Measurements from ENCODE around the gene CLK3.
"Not testable (repeated sequence)": the region's sequence is repeated elsewhere in the genome, so short reads cannot be mapped to it uniquely, and the experiment has no call there.

CLK3 gene

DNA sequence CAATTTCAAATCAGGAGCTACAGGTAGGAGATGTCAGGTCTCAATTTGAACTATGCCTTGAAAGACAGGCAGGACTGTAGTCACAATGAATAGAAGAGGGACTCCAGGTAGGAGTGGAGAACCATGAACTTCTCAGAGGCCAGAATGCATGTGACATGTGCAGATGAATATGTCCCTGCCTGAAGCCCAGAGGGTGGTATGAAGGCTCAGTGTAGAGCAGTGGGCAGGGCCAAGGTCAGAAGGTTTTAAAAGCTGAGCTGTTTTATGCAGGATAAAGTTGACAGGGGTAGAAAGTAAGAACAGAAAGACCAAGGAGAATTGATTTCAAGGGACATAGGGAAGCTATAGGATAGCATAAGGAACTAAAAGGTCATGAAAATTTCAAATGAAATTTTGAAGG lies 30.8 kb downstream of the CLK3 start:
- no peak for DNase-seq

DNA sequence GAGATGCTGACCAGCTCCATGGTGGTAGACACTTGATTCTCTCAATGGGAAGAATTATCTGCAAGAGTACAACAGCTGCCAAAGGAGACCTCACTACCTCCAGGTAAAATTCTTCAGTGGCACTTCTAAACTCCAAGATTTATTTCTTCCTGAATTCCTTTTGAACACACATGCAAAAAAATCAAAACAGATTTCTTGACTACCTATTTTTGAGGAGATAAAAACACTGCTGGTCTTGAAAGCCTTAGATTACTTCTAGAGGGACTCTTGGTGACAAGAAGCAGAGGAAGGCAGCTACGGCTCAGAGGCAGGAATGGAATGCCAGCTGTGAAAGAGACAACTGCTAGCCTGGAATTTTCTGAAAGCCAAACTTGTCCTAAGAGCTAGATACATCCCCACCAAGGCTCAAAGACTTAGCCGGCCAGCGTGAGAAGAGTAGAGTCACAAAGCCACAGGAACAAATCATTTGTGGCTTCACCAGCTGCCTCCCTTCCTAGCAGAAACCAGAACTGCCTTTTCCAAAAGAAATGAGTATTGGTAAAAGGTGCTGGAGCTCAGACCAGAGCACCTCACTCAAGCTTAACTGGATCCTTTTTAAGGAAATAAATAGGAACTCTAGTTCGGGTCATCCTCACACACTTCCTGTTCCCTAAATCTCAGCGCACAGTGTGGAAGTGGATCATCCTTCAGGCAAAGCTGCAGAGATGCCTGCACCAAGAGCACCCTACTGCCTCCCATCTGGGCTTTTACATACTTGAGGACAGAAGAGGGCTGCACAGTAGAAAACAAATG lies 32.6 kb downstream of the CLK3 start:
- no peak for DNase-seq

DNA sequence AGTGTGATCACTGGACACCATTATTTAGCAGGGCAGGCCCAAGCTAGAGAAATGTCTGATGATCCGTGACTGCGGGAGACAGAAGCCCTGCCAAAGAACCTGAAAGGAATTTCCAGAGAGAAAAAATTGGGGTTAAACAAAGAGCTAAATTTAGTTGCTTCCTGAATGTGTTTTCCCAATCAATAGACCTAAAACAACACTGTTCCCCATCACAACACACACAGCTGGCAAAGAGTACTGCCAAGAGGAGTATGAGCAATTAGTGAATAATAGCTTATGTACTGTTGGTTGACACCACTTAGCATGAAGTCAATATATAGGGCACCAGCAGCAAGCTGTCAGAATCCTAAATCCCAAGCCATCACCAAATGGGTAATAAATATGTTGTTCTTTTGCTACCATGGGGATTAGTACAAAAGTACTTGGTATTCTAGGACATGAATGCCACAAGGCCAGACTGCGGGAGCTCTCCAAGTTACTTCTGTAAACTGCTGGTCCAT lies 35.7 kb downstream of the CLK3 start:
- DNase-seq: no peak

DNA sequence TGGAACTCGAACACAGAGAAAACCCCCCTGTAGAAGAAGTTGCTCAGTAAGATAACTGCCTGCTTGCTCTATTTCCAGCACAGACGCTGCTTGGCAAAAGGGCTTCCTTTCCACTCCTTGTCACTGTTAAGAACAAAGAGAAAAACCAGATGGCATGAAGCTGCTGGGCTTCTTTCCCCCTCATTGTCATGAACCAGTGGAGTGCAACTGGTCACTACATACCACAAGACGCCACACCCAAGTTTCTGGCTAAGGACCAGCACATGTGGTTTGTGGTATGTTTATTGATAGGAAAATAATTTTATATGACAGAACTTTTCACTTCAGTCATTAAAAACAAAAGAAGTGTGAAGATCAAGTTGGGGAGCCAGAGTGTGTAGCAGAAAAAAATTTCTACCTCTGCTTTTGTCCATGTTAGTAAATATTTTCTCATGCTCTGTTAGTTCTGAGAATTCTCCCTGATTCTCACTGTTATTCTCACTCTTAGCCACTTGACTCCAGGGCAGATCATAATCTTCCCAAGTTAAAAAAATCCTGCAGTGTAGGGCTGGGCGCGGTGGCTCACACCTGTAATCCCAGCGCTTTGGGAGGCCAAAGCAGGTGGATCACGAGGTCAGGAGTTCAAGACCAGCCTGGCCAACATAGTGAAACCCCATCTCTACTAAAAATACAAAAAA lies 37.9 kb downstream of the CLK3 start:
- no peak for DNase-seq

DNA sequence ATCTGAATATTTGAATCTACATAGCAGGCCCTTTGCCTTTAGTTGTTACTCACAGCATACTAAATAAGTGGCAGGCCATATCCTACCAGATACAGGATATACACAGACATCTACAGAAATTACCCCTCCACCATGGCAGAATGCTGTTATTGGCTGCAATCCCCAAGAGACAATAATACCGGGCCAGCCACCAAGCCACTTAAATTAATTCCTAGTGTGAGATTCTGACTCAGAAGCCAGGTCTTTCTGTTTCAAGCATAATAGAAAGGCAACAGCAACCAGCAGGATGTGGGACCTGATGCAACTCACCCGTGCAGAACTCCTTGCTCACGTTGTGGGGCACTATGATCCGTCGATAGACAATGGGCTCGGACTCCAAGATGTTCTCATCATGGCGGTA lies 39.8 kb downstream of the CLK3 start:
- DNase-seq: no peak

DNA sequence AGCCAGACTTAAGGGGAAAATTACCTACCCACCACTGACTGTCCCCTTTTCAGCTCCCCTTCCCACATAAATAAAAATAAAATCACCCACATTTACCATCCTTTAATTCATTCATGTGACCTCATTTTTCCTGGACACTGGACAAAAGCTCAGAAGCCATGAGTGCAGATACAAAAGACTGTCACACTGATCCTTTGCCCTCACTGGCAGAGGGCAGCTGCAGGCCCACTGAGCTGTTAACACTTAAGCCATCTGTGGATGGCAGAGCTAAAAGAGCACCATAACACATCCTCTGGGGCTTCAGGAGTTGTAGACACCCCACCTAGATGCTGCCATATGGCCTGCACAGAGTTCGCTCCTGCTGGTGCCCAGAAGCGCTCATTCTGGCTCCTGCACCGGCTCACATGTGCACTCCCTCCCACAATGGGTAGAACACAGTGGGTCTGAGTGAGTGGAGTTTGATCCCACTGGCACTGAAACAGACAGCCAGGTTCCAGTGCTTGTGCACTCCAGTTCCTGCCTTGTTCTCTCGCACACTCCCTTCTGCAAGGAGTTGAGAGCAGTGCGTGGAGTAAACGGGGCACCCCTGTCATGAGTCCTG lies 41.4 kb downstream of the CLK3 start:
- DNase-seq: no peak

DNA sequence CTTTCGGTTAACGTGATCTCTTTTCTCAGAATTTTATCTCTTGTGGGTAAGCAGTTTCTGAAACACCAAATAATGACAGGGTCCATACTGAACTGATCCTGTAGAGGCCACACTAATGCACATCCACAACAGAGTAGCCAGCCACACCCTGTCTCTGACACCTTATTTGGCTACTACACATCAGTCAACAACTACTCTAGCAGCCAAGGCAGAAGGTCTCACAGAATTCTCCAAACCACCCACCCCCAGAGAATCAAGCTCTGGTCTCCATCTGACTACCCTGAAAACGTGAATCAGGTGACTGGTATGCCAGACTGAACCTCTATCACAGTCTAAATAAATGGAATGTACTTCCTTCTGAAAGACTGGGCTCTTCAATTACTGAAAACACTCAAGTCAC lies 42.2 kb downstream of the CLK3 start:
- DNase-seq: no peak

DNA sequence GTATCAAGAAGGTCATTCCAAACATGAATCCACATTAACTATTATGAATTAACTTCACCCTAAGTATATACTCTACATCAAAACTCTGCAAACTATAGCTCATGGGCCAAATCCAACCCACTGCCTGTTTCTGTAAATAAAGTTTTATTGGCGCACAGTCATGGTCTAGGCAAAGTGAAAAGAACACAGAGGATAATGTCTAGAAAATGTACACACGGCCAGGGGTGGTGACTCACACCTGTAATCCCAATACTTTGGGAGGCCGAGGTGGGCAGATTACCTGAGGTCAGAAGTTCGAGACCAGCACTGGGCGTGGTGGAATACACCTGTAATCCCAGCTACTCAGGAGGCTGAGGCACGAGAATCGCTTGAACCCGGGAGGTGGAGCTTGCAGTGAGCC lies 45.6 kb downstream of the CLK3 start:
- not testable (repeated sequence) for DNase-seq

DNA sequence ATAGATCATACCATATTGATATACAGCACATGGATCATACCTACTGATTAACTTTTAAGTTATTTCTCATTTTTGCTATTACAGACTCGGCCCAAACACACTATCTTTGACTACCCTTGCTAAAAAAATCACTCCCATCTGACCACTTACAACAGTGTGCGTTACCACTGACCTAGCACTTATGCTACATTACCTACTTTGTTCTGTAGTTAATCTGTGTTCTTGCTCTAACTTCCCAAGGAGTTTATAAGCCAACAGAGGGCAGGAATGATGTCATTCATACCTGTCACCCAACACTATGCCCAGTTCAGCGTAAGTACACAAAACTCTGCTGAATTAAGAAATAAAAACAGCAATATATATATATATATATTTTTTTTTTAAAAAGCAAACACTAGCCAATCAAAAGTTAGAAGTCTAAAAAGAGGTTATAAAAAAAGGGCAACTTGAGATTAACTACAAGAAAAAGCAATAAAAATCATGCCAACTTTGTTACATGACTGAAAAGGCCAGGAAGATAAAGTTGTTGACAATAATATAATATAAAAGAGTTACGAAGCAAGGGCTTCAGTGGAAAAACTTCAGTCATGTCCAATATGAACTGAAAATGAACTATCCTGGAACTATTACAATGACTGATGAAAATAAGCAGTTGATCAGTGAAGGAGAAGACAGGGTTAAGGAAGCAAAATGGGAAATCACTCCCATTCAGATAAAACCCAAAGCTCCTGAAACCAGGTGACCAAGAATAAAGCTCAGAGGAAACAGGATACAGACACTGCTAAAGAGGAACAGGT lies 46.6 kb downstream of the CLK3 start:
- no peak for DNase-seq

DNA sequence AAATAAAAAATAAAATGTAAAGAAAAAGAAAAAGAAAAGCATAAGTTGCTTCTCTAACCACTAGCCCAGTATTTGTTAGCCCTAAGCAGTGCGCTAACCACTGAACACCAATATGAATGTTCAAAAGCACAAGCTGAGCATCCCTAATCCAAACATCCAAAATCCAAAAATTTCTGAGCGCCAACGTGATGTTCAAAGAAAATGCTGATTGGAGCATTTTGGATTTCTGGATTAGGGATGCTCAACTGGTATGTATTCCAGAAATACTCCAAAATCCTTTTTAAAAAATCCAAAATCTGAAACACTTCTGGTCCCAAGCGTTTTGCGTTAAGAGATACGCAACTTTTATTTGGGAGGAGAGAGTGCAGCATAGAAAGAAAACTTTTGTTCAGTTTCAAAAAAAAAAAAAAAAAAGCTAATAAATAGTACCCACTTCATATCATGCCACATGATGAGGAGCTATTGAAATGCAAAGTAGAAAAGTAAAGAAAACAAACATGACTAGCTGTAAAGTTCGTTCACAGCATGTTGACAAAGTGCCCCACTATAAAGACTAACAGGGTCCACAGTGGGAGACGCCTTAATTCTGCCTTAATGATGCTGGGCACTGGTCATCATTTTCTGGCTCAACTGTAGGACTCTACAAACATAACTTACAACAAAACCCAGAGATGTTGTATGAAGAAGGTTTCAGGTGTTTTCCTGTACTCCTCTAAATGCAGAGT lies 47.8 kb downstream of the CLK3 start:
- DNase-seq: no peak

DNA sequence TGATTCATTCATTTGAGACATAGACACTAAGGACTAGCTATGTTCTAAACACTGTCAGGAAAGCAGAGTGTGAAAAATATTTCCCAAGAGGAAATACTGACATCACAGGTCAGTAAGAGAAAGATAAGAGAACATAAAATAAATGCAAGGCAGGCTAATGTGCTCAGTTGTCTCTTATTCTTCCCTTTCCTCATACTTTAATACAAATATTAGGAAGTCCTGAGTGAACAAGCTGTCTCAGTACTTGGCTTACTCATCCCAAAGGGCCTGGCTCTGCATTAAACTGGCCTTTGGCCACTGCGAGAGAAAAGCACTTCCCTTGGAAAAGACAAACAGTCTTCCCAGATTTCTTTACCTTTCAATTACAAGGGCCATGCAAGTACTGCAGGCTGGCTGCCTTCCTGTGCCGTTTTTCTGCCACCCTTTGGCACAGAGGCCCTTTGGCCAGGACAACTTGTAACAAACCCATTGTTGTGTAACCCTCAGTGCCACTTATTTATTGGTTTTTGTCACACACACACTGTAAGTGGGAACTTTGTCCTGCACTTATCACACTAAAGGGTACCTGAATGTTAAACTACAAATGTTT lies 48.5 kb downstream of the CLK3 start:
- DNase-seq: no peak

DNA sequence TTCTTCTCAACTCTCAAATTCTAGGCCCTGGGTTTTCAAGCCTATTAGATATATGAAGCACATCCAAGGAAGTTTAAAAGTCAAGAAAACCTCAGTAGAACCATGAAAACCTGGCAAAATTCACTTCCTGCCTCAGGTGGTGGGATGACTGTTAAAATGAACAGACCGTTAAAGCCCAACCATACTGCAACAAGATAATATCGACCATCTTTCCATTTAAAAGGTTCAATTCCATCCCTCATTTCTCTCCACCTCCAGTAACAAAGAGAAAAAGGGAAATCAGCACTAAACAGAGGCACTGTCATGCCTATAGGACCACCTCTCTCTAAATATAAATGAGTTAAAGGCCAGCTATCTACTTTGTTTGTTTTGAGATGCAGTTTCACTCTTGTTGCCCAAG lies 49.0 kb downstream of the CLK3 start:
- DNase-seq: no peak

DNA sequence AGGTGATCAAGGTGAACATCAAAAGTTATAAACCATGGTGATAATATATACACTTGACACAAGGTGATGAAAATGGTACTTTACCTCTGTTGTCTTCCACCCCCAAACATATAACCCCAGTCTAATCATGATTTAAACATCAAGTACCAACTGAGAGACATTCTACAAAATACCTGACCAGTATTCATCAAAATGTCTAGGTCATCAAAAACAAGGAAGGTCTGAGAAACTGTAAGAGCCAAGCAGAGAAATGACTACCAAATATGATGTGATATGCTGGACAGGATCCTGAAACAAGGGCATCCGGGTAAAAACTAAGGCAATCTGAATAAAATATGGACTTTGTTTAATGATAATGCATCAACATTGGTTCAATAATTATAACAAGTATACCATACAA lies 52.3 kb downstream of the CLK3 start:
- no peak for DNase-seq

DNA sequence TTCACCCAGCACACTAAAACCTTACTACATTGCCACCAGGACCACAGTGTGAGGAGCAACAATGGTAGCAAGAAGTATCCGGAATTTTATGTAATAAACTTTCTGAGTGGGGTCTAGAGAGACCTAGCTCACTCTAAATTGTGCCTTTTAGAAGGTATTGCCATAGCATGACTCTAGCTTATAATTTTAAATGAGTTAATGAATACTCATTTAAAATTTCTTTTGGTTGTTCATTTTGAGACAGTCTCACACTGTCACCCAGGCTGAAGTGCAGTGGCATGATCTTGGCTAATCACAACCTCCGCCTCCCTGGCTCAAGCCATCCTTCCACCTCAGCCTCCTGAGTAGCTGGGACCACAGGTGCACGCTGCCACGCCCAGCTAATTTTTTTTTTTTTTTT lies 54.0 kb downstream of the CLK3 start:
- no peak for DNase-seq

DNA sequence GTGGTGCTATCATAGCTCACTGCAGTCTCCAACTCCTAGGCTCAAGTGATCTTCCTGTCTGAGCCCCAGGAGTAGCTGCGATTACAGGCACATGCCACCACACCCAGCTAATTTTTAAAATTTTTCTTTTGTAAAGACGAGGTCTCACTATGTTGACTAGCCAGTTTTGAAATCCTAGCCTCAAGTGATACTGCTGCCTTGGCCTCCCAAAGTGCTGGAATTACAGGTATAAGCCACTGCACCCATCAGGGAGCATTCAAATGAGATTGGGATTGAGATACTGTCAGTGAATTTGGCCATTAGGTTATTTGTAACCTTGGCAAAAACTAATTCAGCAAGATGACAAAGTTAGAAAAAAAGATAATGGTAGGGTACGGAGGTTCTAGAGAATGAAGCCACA lies 58.5 kb downstream of the CLK3 start:
- no peak for DNase-seq

DNA sequence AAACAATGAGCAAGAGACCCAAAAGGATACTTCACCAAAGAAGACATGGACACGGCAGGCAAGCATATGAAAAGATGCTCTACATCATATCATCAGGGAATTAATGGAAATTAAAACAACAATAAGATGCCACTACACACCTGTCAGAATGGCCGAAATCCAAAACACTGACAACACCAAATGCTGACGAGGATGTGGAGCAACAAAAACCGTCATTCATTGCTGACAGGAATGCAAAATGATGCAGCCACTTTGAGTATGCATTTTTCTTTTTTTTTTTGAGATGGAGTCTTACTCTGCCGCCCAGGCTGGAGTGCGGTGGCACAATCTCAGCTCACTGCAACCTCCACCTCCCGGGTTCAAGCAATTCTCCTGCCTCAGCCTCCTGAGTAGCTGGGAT lies 61.2 kb downstream of the CLK3 start:
- no peak for DNase-seq

Measured in T1000 (cell line).